Measurements from ENCODE around the gene RPRD1A.
"Not testable (repeated sequence)": the region's sequence is repeated elsewhere in the genome, so short reads cannot be mapped to it uniquely, and the experiment has no call there.

The RPRD1A gene, protein sequence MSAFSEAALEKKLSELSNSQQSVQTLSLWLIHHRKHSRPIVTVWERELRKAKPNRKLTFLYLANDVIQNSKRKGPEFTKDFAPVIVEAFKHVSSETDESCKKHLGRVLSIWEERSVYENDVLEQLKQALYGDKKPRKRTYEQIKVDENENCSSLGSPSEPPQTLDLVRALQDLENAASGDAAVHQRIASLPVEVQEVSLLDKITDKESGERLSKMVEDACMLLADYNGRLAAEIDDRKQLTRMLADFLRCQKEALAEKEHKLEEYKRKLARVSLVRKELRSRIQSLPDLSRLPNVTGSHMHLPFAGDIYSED

DNA sequence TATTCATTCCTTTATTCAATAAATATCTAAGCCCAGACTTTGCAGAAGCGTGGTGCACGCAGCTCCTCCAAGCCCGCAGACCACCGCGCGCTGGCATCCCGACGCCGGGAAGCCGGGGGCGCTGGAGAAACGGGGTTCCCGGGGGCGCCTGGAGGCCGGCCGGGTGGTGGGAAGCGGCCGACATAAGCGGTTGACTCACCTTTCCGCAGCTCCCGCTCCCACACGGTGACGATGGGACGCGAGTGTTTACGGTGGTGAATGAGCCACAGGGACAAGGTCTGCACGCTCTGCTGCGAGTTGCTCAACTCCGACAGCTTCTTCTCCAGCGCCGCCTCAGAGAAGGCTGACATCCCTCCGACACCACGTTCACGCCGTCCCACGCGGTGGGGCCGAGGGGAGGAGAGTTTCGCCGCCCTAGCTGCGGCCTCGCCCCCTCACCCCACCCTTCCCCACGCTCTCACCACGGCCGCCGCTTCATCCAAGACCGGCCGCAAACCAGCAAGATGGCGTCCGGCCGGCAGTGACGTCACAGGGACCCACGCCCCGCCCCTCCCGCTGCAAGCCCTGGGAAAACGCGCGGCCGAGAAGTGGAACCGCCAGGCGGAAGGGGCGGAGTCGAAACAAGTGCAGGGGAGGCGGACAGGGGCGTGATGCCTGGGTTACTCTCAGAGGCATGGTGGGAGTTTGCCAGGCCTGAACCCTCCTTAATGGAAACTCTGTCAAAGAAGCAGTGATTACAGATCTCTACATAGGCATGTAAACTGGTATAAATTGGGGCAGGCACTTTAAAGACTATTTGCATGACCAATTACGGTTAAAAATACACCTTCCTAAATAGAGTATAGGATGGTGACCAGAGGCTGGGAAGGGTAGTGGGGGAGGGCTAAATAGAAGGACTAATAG lies at the start of gene RPRD1A:
RPRD1A (minus strand) TSS at position 505 of the 903 bp plus-strand sequence; CDS start at position 350, 155 bp downstream.
- DNase-seq (ENCODE audit: low spot score): peak; percentile 88

DNA sequence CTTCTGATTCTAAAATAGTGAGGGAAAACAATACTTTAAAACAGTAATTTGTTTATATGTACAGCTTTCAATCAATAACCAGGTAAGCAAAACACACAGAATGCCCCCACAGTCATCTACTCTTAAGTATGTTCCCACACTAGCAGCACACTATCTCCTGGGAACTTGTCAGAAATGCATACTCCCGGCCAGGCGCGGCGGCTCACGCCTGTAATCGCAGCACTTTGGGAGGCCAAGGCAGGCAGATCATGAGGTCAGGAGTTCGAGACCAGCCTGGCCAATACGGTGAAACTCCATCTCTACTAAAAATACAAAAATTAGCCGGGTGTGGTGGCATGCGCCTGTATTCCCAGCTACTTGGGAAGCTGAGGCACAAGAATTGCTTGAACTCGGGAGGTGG lies 49.4 kb upstream of the RPRD1A start:
- not testable (repeated sequence) for DNase-seq (ENCODE audit: low spot score)

DNA sequence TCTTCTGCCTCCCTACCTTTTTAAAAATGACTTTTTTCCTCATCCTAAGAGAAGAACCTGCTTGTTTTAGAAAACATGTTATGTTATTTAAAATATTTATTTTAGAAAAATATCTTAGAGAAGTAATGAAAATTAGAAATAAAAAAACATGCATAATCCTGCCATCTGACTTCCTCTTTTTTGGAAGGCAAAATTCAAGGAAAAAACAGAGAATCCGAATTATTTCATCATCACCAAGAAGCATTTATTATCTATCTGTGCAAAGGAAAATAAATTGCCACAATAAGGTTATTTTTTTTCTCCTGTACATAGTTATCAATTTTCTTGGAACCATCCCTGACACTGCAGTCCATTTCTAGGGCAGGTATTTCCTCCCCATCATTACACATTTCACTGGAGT lies 47.4 kb upstream of the RPRD1A start:
- no peak for DNase-seq (ENCODE audit: low spot score)

DNA sequence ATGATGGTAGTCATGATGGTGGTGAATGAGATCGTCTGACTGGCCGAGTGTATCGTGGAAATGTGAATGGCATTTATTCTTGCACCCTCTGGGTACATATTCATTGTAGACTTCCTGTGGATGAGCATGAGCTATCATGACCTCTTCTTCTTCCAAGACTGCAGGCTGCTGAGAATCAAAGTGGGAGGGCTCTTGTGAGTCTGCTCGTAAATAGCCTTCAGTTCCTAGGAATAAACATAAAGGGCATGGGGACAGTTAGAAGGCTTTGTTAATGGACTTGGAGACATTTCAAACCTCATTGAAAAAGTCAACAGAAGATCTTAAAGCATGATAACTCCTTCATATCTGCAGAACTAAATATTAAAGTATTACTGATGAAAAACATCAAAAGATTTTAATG lies 46.9 kb upstream of the RPRD1A start:
- no peak for DNase-seq (ENCODE audit: low spot score)

DNA sequence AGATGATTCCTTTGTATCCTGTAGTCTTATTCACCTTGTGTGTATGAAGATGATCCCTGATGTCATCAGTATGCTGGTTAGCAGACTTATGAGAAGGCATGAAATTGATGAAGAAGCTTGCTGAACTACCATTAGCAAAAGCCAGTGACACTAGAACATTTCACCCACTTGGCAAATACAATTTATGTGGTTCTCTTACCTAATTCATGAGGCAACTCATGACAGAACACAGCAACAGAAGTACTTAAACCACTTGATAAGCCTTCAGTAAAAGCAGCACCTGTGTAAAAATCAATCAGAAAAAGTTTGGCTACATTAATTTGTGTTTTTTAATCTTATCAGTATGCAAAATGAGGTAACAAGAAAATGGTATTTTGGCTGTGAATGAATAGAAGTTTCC lies 44.9 kb upstream of the RPRD1A start:
- no peak for DNase-seq (ENCODE audit: low spot score)

DNA sequence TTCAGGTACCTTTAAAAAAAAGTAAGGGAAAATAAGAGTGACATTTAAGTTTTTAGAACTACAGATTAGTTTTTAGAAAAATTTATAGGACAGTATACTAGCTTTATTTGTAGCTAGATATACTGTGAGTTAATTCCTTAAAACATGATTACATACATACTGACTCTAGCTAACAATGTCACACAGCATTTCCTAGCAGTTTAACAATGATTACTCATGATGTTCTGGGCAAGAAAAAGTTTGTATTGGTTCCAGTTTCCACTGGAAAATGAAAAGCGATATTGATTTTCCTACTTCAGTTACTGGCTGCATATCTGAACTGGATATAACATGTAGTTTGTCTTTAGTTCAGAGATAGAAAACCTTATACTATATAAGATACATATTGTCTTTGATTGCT lies 42.4 kb upstream of the RPRD1A start:
- DNase-seq (ENCODE audit: low spot score): no peak

DNA sequence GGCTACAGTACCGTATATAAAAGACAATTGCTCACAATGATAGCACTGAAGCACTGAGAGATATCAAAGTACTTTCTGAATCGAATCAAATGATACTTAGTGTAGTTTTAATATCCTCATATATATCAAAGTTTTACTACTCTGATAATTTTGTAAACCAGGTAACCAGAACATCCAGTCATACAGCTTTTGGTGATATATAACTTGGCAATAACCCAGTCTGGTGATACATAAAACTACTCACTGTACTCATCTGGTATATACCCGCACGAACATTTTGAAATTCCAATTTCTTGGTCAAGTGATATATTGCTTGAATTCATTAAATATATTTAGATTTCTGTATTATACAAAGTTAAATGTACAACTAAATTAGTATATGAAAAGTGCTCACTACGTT lies 41.2 kb upstream of the RPRD1A start:
- DNase-seq (ENCODE audit: low spot score): no peak

DNA sequence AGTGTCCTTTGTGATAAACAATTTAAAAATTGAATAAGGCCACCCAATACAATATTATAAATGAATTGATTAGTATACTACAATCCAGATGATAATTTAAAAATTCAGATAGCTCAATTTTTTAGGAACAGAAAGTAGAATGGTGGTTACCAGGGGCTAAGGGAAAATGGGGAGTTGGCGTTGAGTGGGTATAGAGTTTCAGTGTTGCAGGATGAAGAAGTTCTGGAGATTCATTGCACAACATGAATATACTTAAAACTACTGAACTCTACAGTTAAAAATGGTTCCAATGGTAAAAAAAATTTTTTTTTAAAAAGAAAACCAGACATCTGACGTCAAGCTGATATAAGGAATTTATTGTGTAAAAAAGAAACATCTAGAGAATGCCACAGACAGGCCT lies 40.8 kb upstream of the RPRD1A start:
- no peak for DNase-seq (ENCODE audit: low spot score)

DNA sequence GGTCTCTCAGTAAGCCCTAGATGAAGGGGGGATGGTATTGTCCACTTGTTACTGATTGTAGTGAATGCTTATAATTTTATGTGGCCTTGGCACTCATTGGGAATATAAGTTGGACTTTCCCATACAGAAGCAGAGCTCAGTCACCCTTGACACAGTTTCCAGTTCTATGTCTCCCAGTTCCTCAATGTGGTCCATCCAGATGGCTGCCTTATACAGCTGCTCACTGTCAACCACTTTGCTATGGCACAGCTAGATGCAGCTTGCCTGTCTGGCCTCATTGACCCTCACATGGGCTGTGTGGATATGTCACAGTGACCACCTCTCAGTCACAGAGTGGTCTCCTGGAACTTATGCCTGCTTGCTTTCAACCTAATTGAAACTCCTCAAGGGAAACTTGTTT lies 40.1 kb upstream of the RPRD1A start:
- DNase-seq (ENCODE audit: low spot score): no peak

- no peak for DNase-seq (ENCODE audit: low spot score)
Observed at GRCh38 chr18:36104749-36105148, 37.4 kb upstream of the RPRD1A start.

- DNase-seq (ENCODE audit: low spot score): no peak
Observed at GRCh38 chr18:36101943-36102342, 34.6 kb upstream of the RPRD1A start.

GRCh38 chr18:36099311-36099710 lies 32.0 kb upstream of the RPRD1A start:
- DNase-seq (ENCODE audit: low spot score): no peak

- DNase-seq (ENCODE audit: low spot score): no peak
Observed at GRCh38 chr18:36096955-36097354, 29.6 kb upstream of the RPRD1A start.

- DNase-seq (ENCODE audit: low spot score): peak; percentile 29
Observed at GRCh38 chr18:36095936-36096519, 28.7 kb upstream of the RPRD1A start.

DNA sequence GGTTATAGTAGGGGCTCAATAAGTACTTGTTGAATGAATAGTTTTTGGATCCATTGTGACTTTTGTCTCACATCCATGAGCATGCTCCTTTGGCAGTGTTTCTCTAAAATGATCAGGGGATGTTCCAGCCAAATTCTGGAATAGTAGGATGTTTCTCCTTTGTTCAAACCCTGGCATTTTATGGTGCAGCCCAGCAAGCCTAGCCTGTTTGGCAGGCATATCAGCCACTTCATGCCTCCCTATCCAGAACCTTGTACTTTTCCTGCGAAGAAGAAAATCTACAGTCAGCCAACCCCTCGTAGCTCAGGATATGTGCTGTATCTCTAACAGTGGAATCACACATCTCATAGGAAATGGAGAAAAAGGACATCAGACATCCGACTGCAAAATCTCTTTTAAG lies 27.1 kb upstream of the RPRD1A start:
- no peak for DNase-seq (ENCODE audit: low spot score)

DNA sequence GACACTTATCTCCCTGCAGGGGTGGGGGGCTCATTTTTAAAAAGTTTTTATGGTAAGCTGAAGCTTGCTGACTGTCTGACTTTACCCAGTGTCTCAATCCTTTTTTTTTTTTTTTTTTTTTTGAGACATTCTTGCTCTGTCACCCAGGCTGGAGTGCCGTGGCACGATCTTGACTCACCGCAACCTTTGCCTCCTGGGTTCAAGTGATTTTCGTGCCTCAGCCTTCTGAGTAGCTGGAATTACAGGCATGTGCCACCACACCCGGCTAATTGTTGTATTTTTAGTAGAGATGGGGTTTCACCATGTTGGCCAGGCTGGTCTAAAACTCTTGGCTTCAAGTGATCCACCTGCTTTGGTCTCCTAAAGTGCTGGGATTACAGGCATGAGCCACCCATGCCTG lies 24.8 kb upstream of the RPRD1A start:
- not testable (repeated sequence) for DNase-seq (ENCODE audit: low spot score)

DNA sequence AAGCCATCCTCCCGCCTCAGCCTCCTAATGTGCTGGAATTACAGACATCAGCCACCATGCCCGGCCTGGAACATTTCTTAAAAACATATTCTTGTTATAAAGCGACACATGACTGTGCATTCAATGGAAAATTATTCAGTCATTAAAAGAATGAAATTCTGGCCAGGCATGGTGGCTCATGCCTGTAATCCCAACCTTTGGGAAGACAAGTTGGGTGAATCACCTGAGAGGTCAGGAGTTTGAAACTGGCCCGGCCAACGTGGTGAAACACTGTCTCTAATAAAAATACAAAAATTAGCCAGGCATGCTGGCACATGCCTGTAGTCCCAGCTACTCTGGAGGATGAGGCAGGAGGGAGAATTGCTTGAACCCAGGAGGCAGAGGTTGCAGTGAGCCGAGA lies 21.6 kb upstream of the RPRD1A start:
- DNase-seq (ENCODE audit: low spot score): no peak

DNA sequence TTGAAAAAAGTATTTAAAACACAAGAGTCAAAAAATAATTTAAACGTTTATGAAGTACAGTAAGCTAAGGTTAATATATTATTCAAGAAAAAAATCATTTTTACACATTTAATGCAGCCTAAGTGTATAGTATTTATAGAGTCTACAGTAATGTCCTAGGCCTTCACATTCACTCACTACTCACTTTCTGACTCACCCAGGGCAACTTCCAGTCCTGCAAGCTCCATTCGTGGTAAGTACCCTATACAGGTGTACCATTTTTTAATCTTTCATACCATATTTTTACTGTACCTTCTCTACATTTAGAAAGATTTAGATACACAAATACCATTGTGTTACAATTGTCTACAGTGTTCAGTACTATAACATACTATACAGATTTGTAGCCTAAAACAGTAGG lies 20.9 kb upstream of the RPRD1A start:
- no peak for DNase-seq (ENCODE audit: low spot score)

DNA sequence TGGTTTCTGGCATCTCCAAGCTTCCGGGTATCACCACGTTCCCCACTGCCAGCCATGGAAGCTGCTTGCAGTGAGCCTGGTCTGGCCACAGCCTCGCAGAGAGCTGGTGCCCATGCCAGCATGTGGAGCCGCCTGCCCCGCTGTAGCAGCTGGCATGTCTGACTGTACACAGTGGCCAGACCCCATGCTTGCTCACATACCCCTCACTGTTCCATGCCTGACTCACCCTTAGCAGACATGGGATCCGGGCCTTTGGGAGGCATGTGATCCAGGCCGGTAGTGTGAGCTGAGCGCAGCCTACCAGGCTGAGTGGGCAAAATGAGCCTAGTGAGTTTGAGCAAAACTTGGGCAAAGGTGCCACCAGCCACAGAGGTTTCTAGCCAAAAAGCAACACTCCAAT lies 18.8 kb upstream of the RPRD1A start:
- DNase-seq (ENCODE audit: low spot score): no peak

- no peak for DNase-seq (ENCODE audit: low spot score)
Observed at GRCh38 chr18:36085195-36085594, 17.8 kb upstream of the RPRD1A start.

- DNase-seq (ENCODE audit: low spot score): no peak
Observed at GRCh38 chr18:36083729-36084128, 16.4 kb upstream of the RPRD1A start.

DNA sequence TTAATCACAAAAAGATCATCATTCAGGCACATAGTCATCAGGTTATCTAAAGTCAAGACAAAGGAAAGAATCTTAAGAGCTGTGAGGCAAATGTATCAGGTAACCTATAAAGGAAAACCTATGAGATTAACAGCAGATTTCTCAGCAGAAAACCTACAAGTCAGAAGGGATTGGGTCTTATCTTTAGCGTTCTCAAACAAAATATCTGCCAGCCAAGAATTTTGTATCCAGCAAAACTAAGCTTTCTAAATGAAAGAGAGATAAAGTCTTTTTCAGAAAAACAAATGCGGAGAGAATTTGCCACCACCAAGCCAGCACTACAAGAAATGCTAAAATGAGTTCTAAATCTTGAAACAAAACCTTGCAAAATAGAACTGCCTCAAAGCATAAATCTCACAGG lies 13.8 kb upstream of the RPRD1A start:
- DNase-seq (ENCODE audit: low spot score): not testable (repeated sequence)

All from HuH-7 (cell line).